ENCODE results near the gene LRRC17. TPM values are rescaled to one million over a fixed set of nuclear protein-coding genes. Genes with fewer than 3 reads are reported as not detected.

LRRC17 gene
- polyA plus RNA-seq, 1 donor = 30.2 TPM

DNA sequence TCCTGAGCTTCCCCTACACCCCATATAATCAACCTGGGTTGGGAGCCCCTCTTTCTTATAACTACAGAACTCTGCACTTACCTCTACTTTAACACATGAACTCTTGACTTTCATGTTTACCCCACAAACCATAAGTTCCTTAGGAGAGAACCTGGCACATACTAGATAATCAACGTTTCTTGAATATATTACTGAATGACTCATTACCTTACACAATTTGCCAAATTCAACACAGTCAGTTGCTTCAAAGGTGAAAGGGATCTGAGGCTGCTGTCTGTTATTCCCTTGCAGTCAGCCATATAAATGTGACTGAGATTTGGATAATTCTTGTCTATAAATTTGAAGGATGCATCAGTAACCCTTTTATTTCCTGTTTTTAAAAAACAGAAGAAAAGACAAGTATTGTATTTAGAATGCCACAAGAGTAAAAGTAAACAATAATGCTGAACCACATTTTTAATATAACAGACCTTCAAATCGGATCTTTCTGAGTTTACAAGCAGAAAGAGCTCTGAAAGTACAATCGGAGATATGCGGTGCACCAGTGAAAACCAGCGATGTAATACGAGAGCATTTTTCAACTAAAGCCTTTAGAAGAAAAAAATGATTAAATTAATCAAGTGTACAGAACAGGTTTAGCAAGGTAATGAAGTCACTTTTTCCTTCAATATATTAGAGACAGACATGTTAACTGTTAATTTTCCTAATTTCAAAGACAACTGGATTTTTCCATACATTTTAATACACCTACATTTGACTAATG, 29.5 kb upstream of the LRRC17 start:
- H3K9me3 ChIP-seq (ENCODE audit: control insufficient read depth, low read depth, low read length) = no peaks in the 10 kb centered on the region

DNA sequence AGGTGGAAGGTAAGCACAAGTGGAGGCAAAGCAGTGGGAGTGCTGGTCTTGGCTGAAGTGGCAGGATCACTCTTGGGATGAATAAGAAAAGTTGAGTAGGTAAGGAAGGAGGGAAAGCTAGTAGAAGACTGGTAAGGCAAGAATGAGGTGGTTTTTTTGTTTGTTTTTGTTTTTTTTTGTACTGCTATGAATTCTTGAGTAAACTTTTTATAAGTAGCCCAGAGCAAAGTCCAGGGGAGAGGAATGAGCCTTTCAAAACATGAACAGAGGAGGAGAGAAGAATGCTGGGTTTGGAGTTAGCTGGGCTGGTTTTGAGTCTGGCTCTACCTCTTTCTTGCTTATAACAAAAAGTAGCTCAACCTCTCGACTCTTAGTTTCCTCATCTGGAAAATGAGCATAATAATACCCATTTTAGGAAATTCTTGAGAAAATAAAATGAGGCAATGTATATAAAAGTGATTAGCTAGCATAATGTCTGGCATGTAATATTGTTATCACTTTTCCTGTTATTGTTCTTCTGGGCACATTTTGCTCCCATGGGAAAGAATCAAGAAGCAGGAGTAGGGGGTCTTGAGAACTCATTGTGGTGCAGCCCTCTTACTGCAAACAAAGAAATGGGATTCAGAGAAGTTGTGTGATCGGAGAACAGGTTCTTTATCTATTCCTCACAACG, 24.1 kb upstream of the LRRC17 start:
- no peaks in the 10 kb centered on the region for H3K36me3 ChIP-seq (ENCODE audit: control insufficient read depth, insufficient read depth, low read length)
- no peak overlapping the region for H3K4me3 ChIP-seq (ENCODE audit: low read length)
- no peaks in the 10 kb centered on the region for H3K27me3 ChIP-seq (ENCODE audit: control insufficient read depth, insufficient read depth, low read length)
- no CpG with 5 or more reads among the region's 3 CpGs for WGBS (ENCODE audit: insufficient coverage, low lambda C conversion rate)
- H3K9me3 ChIP-seq (ENCODE audit: control insufficient read depth, low read depth, low read length) = no peaks in the 10 kb centered on the region
- DNase-seq = no peak
- no peak overlapping the region for H3K27ac ChIP-seq (ENCODE audit: low read length)
- peaks cover 3% of the 10 kb centered on the region for H3K4me1 ChIP-seq (ENCODE audit: control insufficient read depth, insufficient read depth, low read length)

More for the DNA sequence above, 29.5 kb upstream of the LRRC17 start:
- Histone ChIP-seq H3K27me3 (ENCODE audit: control insufficient read depth, insufficient read depth, low read length) (no peaks in the 10 kb centered on the region), H3K4me1 (ENCODE audit: control insufficient read depth, insufficient read depth, low read length) (no peaks in the 10 kb centered on the region), H3K36me3 (ENCODE audit: control insufficient read depth, insufficient read depth, low read length) (no peaks in the 10 kb centered on the region), H3K4me3 (ENCODE audit: low read length) (no peak overlapping the region), H3K27ac (ENCODE audit: low read length) (no peak overlapping the region)
- WGBS (ENCODE audit: insufficient coverage, low lambda C conversion rate) = 81% methylated on average over 3 of the region's 6 CpGs
- DNase-seq = no peak

DNA sequence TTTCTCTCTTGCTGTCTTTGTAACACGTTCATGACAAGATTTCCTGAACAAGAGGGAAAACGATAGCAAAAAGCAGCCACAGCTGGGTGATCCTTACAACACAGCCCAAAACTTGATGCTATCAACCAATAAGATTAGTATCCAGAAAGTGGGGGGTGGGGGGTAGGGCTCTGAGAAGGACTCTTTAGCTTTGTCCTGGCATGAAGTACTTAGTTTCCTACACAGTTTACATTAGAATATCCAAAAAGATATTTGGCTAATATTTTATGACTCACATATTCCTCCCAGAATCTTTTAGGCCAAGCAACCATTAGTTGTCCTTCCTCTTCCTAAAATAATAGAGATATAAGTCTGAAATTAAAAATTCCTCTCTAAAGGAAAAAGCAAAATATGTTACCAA, 22.9 kb upstream of the LRRC17 start:
- H3K27me3 ChIP-seq (ENCODE audit: control insufficient read depth, insufficient read depth, low read length) = no peaks in the 10 kb centered on the region
- no peak overlapping the region for H3K4me3 ChIP-seq (ENCODE audit: low read length)
- H3K27ac ChIP-seq (ENCODE audit: low read length) = no peak overlapping the region
- DNase-seq = no peak
- no peaks in the 10 kb centered on the region for H3K9me3 ChIP-seq (ENCODE audit: control insufficient read depth, low read depth, low read length)
- no peaks in the 10 kb centered on the region for H3K36me3 ChIP-seq (ENCODE audit: control insufficient read depth, insufficient read depth, low read length)
- peaks cover 3% of the 10 kb centered on the region for H3K4me1 ChIP-seq (ENCODE audit: control insufficient read depth, insufficient read depth, low read length)
- 83% methylated on average over 2 of the region's 2 CpGs for WGBS (ENCODE audit: insufficient coverage, low lambda C conversion rate)

DNA sequence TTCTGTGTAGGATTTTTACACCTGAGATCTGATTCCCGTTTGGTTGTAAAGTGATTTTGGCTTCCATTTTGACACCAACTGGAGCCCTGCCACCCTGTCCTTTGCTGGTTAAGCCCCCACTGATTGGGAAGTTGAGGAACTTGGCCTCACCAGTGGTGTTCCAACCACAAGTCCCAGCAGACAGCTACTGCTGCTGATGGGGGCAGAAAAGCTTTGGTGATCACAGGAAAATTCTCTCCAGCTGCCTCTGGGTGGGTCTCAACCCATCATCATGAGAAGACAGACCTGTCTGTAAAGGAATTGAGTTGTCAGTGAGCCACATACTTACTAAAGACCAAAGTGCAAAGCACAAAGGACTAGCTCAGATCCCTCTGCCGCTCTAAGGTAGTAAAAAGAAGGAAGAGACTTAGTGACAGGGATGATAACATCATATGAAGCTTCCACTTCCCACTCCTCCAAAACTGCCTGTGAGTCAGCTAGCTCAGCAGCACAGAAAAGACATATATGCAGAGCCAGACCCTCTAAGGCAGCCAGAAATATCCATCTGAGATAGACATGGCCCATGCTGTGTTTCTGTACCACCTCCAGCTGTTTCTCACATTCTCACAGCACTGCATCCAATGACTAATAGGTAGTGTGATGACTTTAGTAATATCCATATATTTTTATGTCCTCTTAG, 22.4 kb upstream of the LRRC17 start:
- Histone ChIP-seq H3K27ac (ENCODE audit: low read length) (peak overlapping the region; percentile 42), H3K4me3 (ENCODE audit: low read length) (no peak overlapping the region)
- peak in 1 of 2 donors; percentile 34 for DNase-seq

DNA sequence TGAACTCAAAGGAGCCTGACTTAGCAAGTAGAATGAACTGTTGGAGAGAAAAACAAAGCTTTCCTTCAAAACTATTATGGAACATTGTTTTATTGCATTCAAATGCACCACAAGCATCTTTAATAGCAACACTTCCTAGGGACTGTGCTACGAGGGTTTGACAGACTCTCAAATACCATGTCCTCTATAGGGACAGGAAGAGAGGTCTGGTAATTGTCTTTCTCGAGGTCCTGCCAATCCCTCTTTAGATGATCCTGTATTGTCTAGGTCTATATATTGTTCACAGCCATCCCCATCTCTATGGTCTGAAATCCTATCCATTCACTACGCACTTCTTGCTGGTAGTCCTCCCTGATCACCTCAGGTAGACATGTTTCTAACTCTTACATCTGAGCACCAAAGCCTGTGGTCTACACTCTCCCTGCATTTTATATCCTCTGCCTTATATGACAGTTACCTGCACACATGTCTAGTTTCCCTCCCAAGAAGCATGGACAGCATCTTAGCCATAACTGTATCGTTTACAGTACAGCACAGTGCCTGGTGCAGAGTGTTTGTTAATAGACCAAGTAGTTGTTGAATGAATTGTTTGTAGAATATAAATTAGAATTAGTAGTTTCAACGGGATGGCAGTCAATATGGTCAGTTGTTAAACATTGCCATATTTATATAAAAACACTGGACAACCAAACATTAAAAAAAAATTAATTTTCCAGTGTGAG, 21.7 kb upstream of the LRRC17 start:
- WGBS (ENCODE audit: insufficient coverage, low lambda C conversion rate) = 100% methylated on average over 1 of the region's 5 CpGs
- H3K27ac ChIP-seq (ENCODE audit: low read length) = no peak overlapping the region
- peaks cover 3% of the 10 kb centered on the region for H3K4me1 ChIP-seq (ENCODE audit: control insufficient read depth, insufficient read depth, low read length)
- DNase-seq = no peak
- no peak overlapping the region for H3K4me3 ChIP-seq (ENCODE audit: low read length)
- H3K36me3 ChIP-seq (ENCODE audit: control insufficient read depth, insufficient read depth, low read length) = no peaks in the 10 kb centered on the region
- no peaks in the 10 kb centered on the region for H3K9me3 ChIP-seq (ENCODE audit: control insufficient read depth, low read depth, low read length)
- no peaks in the 10 kb centered on the region for H3K27me3 ChIP-seq (ENCODE audit: control insufficient read depth, insufficient read depth, low read length)

More for the DNA sequence above, 22.4 kb upstream of the LRRC17 start:
- Histone ChIP-seq H3K9me3 (ENCODE audit: control insufficient read depth, low read depth, low read length) (no peaks in the 10 kb centered on the region), H3K27me3 (ENCODE audit: control insufficient read depth, insufficient read depth, low read length) (no peaks in the 10 kb centered on the region), H3K4me1 (ENCODE audit: control insufficient read depth, insufficient read depth, low read length) (peaks cover 3% of the 10 kb centered on the region), H3K36me3 (ENCODE audit: control insufficient read depth, insufficient read depth, low read length) (no peaks in the 10 kb centered on the region)
- no CpG with 5 or more reads among the region's 2 CpGs for WGBS (ENCODE audit: insufficient coverage, low lambda C conversion rate)

DNA sequence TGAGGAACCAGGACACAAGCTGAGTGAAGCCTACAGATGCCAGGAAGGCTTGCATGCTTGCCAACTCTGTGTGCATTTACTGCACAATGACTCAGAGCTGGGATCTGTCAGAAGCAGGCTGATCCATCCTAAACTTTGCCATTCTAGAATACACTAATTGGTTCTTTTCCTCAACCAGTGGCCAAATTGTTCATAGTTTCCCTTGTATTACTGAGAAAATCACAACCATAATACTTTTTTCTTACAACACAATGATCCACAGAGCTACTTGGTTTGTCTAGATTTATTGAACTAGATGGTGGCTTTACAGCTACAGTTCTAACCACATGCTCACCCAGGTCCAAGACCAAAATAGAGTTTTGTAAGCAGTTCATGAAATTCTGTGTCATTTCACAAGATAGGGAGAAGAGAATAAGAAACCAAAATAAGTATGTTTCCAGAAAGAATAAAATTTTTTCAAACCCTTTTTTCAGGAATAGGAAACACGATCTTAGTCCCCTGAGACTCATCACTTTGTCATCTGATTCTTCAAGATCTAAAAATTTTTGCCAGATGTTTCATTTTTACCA, 21.0 kb upstream of the LRRC17 start:
- Histone ChIP-seq H3K27me3 (ENCODE audit: control insufficient read depth, insufficient read depth, low read length) (no peaks in the 10 kb centered on the region), H3K27ac (ENCODE audit: low read length) (no peak overlapping the region), H3K4me1 (ENCODE audit: control insufficient read depth, insufficient read depth, low read length) (peaks cover 3% of the 10 kb centered on the region), H3K4me3 (ENCODE audit: low read length) (no peak overlapping the region), H3K36me3 (ENCODE audit: control insufficient read depth, insufficient read depth, low read length) (no peaks in the 10 kb centered on the region), H3K9me3 (ENCODE audit: control insufficient read depth, low read depth, low read length) (no peaks in the 10 kb centered on the region)
- DNase-seq = no peak
- 57% methylated on average over 1 of the region's 1 CpG for WGBS (ENCODE audit: insufficient coverage, low lambda C conversion rate)

DNA sequence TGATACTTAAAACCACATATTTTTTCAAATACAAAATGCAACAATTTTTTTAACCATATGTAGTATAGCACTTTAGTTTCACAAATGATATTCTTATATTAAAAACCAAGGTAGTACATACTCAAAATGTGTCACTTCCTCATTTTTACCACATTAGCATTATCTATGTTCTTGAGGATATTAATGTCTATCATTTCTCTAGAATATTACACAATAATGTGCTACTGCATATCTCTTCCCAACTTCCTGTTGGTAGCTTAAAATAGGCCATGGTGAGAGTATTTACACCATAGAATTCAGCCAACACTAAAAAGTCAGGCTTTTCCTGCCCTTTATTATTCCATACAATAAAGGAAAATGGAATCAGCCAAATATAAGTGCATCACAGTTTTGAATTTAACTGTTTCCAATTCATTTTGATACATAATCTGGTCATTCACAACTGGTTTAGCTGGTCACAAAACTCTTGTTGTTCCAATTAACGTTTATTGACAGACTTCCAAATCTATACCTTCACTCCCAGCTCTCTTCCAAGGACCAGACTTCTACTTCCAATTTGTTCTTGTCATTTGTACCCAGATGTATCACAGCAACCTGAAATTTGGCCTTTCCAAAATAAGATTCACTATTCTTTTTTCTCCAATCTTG, 20.0 kb upstream of the LRRC17 start:
- peaks cover 3% of the 10 kb centered on the region for H3K4me1 ChIP-seq (ENCODE audit: control insufficient read depth, insufficient read depth, low read length)
- H3K36me3 ChIP-seq (ENCODE audit: control insufficient read depth, insufficient read depth, low read length) = no peaks in the 10 kb centered on the region
- no peaks in the 10 kb centered on the region for H3K27me3 ChIP-seq (ENCODE audit: control insufficient read depth, insufficient read depth, low read length)
- H3K9me3 ChIP-seq (ENCODE audit: control insufficient read depth, low read depth, low read length) = no peaks in the 10 kb centered on the region
- no peak overlapping the region for H3K4me3 ChIP-seq (ENCODE audit: low read length)
- 100% methylated on average over 1 of the region's 1 CpG for WGBS (ENCODE audit: insufficient coverage, low lambda C conversion rate)
- no peak for DNase-seq
- no peak overlapping the region for H3K27ac ChIP-seq (ENCODE audit: low read length)

DNA sequence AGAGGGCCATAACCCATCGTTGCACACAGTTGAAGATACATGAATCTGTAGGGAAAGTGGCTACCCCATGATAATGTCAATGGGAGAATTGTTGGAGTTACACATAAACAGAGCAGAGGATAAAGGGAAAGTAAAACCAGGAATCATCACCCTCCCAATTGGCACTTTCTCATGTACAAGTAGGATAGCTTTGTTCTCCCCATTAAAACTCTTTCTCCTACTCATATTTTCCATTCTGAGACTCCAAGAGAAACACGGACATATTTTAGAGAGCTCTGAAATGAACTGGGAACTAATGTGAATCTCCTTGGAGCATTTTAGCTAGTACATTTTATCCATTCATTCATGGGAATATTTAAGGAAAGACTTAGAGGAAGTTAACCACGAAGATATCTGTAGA, 17.2 kb upstream of the LRRC17 start:
- no peak for DNase-seq
- Histone ChIP-seq H3K4me1 (ENCODE audit: control insufficient read depth, insufficient read depth, low read length) (peaks cover 2% of the 10 kb centered on the region), H3K9me3 (ENCODE audit: control insufficient read depth, low read depth, low read length) (no peaks in the 10 kb centered on the region), H3K36me3 (ENCODE audit: control insufficient read depth, insufficient read depth, low read length) (no peaks in the 10 kb centered on the region), H3K4me3 (ENCODE audit: low read length) (no peak overlapping the region), H3K27me3 (ENCODE audit: control insufficient read depth, insufficient read depth, low read length) (no peaks in the 10 kb centered on the region), H3K27ac (ENCODE audit: low read length) (no peak overlapping the region)
- 91% methylated on average over 1 of the region's 3 CpGs for WGBS (ENCODE audit: insufficient coverage, low lambda C conversion rate)

DNA sequence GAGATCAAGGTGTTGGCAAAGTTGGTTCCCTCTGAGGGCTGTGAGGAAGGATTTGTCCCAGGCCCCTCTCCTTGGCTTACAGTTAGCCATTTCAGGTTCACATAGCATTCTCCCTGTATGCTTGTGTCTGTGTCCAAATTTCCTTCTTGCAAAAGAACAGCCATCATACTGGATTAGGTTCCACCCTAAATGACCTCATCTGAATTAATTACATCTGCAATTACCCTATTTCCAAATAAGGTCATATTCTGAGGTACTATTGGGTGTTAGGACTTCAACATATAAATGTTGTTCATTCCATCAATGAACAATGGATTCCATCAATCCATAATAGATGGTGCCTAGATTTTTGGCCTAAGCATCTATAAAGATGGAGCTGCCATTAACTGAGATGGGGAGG, 16.2 kb upstream of the LRRC17 start:
- no peaks in the 10 kb centered on the region for H3K27me3 ChIP-seq (ENCODE audit: control insufficient read depth, insufficient read depth, low read length)
- H3K9me3 ChIP-seq (ENCODE audit: control insufficient read depth, low read depth, low read length) = no peaks in the 10 kb centered on the region
- no peak overlapping the region for H3K27ac ChIP-seq (ENCODE audit: low read length)
- H3K36me3 ChIP-seq (ENCODE audit: control insufficient read depth, insufficient read depth, low read length) = no peaks in the 10 kb centered on the region
- no peak for DNase-seq
- H3K4me3 ChIP-seq (ENCODE audit: low read length) = no peak overlapping the region
- no peaks in the 10 kb centered on the region for H3K4me1 ChIP-seq (ENCODE audit: control insufficient read depth, insufficient read depth, low read length)

Data from large intestine (tissue), 3 donors.